NB4 (cell line): ENCODE results near the gene PIAS4.

Experiments used
- MYC ChIP-seq: IDR thresholded peaks from 2 replicates; pipeline ENCODE4 v1.6.1; 2011; ENCODE audit warnings: low read depth, low read length
- POLR2A ChIP-seq: IDR thresholded peaks from 2 replicates; pipeline ENCODE4 v1.6.1; 2011; ENCODE audit warnings: mild to moderate bottlenecking; ENCODE audit not compliant: insufficient read length; ENCODE audit errors: extremely low read depth
- TF ChIP-seq, protein P1 (sequence below): IDR thresholded peaks from one replicate; pipeline ENCODE4 v1.5.1; 2012; ENCODE audit warnings: low read depth, low read length
- TF ChIP-seq, protein P2 (sequence below): IDR thresholded peaks from 2 replicates; pipeline ENCODE4 v1.6.1; 2011; ENCODE audit warnings: low read depth, low read length

DNA sequence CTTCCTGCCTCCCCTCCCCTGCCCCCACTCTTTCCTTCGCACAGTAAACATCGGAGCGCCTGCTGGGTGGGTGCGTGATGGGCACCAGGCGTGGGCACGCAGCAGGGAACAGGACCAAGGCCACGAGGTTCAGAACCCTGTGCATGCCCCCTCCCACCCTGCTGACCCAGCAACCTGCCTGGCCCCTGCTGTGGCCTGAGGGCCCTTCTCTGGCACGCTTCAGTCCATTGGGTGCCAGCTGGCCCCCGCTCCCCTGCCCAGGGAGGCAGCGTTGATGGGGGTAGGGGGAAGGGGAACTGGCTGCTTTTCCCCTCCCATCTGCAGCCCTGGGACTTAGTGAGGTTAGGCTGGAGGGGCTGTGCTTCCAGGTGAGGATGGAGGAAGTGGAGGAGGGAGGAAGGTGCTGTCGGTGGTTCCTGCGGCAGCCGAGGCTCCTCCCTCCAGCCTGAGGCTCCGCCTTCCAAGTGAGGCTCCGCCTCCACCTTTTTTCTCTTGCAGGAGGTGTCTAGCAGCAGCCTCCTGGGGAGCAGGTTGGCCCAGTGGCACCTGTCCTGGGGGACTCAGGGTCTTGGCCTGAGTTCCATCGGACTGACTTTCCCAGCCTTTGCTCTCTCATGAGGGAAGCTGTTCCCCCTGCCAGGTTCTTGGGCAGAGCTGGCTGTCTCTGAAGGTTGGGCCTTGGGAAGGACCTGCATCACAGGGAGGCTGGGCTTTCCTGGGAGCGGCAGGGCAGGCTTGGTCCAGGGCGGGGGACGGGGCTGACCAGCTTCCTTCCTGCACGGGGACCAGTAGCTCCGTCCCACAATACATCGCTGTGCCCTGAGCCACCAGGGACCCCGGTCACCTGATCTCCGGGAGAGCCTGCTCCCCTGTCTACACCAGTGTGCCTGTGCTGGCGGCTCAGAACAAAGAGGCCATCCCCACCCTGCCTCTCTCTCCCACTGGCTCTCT lies 7.3 kb downstream of the PIAS4 start:
- TF ChIP-seq, protein P1, sequence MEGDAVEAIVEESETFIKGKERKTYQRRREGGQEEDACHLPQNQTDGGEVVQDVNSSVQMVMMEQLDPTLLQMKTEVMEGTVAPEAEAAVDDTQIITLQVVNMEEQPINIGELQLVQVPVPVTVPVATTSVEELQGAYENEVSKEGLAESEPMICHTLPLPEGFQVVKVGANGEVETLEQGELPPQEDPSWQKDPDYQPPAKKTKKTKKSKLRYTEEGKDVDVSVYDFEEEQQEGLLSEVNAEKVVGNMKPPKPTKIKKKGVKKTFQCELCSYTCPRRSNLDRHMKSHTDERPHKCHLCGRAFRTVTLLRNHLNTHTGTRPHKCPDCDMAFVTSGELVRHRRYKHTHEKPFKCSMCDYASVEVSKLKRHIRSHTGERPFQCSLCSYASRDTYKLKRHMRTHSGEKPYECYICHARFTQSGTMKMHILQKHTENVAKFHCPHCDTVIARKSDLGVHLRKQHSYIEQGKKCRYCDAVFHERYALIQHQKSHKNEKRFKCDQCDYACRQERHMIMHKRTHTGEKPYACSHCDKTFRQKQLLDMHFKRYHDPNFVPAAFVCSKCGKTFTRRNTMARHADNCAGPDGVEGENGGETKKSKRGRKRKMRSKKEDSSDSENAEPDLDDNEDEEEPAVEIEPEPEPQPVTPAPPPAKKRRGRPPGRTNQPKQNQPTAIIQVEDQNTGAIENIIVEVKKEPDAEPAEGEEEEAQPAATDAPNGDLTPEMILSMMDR, result no peak
- TF ChIP-seq POLR2A (no peak), MYC (no peak)
- TF ChIP-seq, protein P2, sequence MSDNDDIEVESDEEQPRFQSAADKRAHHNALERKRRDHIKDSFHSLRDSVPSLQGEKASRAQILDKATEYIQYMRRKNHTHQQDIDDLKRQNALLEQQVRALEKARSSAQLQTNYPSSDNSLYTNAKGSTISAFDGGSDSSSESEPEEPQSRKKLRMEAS, result no peak
